ENCODE data around the gene NCAPH2. TPM values are rescaled to one million over a fixed set of nuclear protein-coding genes. Genes with fewer than 3 reads are reported as not detected.

NCAPH2 gene
- 42.4 TPM for total RNA-seq

DNA sequence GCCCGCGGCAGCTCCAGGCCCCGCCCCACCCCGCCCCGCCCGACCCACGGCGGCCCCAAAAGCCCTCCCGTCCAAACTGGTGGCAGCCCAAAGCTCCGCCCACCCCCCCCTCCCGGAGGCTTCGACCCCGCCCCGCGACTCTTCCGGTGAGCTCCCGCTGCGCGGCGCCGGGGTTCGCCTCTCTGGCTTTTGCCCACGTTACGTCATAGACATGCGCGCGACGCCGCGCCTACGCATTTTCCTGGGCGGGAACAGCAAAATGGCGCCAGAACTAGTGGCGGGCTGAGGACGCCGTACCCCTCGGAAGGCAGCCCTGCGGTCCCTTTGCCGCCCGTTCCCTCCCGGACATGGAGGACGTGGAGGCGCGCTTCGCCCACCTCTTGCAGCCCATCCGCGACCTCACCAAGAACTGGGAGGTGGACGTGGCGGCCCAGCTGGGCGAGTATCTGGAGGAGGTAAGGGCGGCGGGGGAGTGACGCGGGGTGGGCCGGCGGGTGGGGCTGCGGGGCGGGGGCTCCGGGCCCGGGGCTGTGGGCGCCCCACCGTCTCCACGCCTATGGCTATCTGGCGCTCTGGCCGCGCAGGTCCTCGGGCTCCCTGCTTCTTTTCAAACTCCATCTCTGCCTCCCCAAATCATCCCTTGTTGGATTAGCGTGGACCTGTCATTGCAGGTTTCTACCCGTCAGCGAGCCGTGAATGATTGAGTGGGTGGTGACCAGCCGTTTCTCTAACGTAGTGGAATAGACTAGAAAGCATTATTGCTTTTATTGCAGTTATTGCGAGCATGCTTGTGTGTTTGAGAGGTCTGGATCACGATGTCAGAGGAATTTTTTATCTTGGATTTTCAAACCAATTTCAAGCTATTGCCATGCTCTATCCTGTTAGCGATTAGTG, at the start of gene NCAPH2:
TSS of gene NCAPH2 (plus strand) at position 234 of the 894 bp plus-strand sequence. CDS start at position 348, 114 bp downstream.
- DNase-seq (ENCODE audit: low spot score in 2 of 2) (peak; percentile 100), FAIRE-seq (no peak)

DNA sequence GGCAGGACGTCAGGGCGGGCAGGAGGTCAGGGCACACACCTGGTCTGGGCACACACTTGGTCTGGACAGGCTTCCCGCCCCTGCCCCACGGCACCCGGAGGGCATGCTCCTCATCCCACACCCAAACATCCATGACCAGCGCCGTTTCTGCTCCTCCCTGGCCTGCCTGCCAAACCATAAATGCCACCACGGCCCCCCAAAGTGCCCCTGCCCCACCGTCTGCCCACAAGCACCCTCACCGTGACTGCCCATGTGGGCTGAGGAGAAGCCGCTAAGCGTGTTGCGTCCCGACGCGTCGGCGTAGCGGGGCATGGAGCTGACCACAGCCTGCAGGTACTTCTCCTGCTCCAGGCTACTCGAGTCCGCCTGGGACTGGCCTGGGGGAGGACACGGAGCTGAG, 49.0 kb upstream of the NCAPH2 start:
- FAIRE-seq = no peak
- DNase-seq (ENCODE audit: low spot score in 2 of 2) = no peak

DNA sequence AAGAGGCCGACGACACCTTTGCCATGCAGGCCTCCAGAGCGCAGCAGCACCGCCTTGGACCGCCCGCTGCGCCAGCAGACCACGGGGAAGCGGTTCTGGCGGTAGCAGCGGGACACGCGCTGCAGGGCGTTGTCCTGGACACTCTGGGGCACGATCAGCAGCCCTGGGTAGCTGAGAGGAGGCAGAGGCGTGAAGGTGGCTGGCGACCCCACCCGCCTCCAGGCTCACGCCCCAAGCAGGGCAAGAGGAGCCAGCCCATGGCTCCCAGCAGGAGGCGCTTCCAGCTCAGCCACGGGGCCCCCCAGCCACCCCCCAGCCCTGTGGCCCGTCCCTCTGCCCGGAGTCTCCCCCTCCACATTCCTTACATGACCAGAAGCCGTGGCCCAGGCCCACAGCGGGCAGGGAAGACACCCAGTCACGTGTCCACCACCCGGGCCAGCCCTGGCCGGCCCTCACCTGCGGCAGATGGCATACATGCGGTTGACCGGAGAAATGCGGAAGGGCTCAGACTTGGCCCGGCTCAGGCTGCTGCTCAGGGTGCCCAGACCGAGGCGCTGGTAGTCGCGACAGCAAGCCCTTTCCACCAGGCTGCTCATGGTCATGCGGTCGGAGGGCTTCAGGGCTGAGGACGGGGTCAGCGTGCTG, 48.4 kb upstream of the NCAPH2 start:
- FAIRE-seq = no peak
- DNase-seq (ENCODE audit: low spot score in 2 of 2) = no peak

DNA sequence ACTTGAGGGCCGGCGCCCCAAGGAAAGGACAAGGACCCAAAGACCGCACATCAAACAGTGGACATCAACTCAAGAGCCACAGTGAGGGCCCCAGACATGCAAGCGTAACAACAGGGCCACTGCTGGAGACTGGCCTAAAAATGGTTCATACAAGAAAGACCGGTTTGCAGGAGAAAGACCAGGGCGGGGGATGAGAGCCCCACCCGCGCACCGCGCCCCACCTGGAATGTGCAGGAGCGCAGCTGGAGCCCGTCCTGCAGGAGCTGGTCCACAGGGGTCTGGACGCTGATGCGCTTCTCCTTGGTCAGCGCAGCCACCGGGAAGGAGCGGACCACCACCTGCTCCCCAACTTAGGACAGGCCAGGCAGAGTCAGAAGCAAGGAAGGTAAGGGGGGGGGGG, 47.1 kb upstream of the NCAPH2 start:
- DNase-seq (ENCODE audit: low spot score in 2 of 2) (no peak), FAIRE-seq (no peak)

DNA sequence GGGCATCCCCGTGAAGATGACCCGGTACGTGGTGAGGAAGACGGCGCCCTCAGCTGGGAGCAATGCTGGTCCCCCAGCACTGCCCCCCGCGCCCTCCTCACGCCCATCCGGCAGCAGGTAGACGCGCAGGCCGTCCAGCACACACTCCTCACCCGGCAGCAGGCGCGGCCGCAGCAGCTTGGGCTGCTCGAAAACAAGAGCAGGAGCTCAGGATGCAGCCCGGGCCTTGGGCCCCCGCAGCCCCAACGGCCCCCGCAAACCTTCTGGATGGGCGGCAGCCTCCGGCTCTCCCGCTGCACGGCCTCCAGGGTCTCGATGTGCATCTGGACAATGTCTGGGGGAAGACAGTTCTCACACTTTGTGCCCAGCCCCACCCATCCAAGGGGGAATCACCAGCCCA, 46.5 kb upstream of the NCAPH2 start:
- no peak for DNase-seq (ENCODE audit: low spot score in 2 of 2)
- no peak for FAIRE-seq

DNA sequence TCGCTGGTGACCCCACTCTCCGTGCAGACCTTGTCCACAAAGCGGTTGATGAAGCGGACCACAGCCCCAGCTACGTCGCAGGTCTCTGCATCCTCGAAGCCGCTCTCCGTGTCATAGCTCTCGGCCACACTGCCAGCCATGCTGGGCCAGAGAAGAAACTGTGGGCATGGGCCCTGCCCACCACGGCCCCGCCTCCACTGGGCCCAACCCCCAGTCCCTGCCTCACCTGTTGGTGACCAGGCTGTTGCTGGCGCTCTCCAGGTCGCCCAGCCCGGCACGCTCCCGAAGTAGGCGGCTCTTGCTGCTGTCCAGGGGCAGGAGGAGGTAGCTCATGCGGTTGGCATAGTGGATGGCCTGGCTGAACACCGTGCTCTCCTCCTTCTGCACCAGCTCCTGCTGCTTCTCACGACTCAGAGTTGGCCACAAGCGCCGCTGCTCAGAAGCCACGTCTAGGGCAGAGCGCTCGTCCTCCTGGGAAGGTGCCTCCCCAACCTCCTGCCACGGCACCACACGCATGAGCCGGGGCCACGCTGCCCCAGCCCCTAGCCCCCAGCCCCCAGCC, 46.0 kb upstream of the NCAPH2 start:
- DNase-seq (ENCODE audit: low spot score in 2 of 2) = no peak
- FAIRE-seq = no peak

DNA sequence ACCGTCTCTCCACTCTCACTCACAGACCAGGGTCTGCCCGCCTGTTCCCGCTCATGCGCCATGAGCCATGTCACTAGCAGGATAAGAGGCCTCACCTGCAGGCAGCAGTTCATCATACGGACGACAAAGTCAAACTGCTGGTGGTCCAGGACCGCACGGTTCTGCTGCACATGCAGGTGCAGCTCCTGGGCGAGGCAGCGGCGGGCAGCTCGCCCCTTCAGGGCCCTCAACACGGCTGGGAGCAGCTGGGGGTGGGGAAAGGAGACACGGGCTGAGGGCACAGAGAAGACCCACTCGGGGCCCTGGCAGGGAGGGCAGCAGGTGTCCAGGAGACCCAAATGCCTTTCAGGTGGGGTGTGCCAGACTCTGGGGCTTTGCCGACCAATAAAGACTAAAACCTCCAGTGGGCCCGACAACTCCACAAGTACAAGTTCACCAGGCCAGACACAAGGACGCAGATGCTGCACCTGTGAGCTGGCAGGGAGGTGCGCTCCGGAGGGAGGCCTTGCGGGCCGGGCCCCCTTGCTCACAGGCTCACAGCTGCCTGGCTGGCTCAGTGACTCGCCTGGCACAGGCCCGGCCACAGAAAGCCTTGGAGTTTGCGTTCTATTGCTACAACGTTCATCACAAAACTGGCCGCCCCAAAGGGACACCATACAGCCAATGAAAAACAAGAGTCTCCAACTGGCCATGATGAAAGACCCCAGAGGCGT, 44.7 kb upstream of the NCAPH2 start:
- FAIRE-seq (no peak), DNase-seq (ENCODE audit: low spot score in 2 of 2) (no peak)

DNA sequence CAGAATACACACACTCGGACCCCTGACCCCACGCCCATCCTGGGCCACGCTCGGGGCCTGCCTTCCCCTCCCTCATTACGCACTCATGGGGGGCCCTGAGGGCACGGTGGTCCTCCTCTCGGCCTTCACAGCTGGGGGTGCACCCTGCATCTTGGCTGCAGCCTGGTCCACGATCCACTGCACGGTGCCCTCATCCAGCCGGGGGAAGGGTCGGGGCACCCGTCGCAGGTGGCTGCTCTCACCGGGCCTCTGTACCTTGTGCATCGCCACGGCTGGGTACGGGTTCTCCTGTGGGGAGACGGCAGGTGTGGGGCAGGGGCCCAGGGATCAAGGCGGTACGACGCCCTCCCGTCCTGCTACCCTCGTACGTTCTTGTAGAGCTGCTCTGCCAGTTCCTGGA, 43.6 kb upstream of the NCAPH2 start:
- no peak for DNase-seq (ENCODE audit: low spot score in 2 of 2)
- no peak for FAIRE-seq

DNA sequence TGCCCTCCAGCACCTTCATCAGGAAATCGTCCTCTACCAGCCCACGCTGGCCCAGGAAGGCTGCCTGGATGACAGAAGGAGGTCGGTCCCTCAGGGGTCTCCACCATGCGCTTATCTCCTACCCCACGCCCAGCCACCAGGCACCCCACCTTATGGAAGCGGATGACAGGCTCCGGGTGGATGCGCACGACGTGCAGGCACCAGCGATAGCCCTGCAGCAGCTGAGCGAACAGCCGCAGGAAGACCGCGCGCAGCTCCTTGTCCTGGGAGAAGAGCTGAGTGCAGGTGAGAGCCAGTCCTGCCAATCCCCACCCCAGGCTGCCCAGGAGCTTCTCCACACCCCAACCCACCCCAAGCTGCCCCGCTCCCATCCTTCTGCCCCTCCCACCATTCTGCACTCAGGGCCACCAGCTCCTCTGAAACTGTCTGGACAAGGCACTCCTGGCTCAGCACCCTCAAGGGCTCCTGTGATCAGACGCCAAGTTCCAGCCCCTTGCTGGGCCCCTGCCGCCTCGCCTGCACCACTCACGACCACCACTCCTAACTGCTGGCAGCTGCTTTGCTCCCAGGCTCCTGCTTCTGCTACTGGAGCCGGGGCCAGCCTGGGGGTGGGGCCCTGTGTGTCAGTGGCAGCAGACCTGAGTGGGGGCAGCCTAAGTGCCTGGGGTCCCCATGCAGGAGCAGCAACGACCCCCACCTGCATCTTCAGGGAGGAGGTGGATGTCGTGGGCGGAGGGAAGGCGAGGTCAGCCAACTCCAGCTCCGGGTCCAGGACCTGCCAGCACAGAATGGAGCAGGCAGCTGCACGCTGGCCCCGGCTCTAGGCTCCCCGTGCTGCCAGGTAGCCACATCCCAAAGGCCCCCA, 42.7 kb upstream of the NCAPH2 start:
- FAIRE-seq (no peak), DNase-seq (ENCODE audit: low spot score in 2 of 2) (no peak)

DNA sequence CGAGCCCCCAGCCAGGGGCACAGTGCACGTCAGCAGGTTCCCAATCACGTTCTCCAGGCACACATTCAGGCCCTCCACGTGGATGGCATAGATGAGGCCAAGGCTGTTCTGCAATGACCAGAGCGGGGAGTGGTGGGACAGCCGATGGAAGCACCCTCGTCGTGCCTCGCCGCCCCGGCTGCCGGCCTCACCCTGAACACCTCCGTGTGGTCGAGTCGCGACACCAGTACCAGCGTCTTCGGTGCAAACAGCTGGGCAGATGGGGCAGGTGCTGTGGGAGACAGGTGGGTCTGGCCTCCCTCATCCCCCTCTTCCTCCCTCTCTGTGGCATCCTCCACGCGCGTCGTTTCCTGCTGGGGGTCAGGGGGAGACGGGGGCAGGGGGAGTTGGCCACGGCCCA, 40.7 kb upstream of the NCAPH2 start:
- DNase-seq (ENCODE audit: low spot score in 2 of 2) (no peak), FAIRE-seq (no peak)

DNA sequence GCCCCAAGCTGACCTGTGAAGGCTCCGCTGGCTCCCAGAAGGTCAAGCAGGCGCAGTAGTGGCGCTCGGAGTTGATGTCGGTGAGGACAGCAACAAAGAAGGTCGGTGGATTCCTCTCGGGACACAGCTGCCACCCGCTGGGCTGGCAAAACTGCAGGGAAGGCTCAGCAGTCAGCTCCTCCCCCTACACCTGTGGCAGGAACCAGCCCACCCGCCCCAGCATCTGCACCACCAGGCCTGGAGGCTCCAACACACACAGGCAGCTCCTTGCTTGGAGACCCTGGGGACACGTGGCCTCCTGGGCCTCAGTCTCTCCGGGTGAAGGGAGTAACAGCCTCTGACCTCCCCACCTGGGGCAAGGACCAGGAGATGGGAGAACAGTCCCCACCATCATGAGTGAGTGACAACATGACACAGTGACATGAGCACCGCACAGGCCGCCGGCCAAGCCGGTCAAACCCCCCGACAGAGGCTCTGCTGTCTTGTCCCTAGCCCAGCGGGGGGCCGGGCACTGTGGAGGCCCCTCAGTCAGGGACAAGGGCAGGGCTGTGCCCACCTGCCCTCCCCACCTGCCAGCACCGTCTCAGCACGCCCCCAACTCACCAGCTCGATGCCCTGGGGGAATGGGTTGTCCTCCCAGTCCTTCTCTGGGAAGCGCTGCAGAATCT, 40.1 kb upstream of the NCAPH2 start:
- DNase-seq (ENCODE audit: low spot score in 2 of 2) (no peak), FAIRE-seq (no peak)

DNA sequence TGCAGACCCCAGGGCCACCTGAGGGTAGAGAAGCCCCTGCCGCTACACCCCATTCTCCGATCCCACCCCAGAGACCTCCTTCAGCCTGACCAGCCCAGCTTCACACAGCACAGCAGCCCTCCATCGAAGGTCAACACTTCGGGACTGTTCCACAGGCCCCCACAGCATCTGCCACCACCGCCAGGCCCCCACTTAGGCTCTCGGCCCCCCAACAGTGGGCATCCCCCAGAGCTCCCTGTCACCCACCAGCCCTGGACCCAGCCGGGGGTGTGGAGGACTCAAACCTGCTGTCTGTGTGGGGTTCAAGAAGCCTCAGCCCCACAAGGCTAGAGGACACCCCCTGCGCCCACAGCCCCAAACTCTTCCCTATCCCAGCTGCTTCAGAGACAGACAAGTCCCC, 39.4 kb upstream of the NCAPH2 start:
- DNase-seq (ENCODE audit: low spot score in 2 of 2) (no peak), FAIRE-seq (no peak)

DNA sequence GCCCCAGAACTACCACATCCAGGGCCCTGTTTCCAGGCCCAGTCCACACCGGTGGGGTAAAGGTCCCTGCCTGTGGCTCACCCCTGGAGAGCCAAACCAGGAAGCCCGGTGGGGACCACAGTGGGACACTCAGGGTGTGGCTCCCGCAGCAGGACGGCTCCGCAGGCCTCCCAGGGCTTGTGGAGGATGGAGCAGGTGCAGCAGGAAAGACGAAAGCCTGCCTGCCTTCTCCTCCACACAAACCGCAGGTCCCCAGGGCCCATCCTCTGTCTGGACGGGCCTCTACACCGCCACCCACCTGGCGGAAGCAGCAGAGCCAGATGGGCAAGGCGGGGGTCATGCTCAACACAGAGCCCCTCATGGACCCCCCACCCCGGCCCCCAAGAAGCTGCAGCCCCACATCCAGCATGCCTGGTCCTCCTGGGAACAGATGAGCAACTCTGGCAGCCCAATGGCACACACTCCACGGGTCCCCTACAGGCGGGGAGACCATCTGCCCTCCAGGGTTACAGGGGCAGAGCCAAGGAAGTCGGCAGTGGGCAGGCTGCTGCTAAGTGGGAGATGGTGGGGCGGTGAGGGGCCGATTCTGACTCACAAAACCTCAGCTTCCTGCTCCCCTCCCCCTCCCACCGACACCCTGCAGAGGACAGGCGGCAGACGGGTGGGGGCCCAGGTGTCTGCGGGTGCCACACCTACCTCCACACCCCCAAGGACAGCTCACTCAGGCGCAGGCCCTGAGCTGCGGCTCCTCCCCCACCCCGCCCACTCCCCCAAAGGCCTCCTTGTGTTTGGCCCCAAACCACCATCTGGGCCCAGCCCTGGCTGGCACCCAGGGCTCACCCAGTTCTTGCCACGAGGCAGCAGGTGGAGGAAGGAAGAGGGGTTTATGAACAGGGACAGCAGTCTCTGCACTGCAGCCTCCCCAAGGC, 38.4 kb upstream of the NCAPH2 start:
- FAIRE-seq (no peak), DNase-seq (ENCODE audit: low spot score in 2 of 2) (peak in 1 of 2 donors; percentile 60)

DNA sequence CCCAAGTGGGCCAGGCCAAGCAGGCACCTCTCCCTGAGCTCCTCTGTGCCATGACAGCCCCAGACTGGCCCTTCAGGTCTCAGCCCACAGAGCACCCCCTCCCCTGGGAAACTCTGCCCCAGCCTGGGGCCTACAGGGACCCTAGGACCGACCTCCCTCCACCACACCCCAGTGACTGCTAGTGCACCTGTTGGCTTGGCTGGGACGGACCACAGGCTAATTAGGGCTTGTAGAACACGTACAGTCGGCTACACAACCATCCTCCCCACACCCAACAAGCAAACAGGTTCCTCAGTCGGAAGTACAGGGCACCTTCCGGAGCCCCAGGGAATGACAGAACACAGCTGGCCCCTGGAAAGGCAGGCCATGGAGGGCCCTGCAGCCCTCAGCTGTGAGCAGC, 37.5 kb upstream of the NCAPH2 start:
- FAIRE-seq = no peak

DNA sequence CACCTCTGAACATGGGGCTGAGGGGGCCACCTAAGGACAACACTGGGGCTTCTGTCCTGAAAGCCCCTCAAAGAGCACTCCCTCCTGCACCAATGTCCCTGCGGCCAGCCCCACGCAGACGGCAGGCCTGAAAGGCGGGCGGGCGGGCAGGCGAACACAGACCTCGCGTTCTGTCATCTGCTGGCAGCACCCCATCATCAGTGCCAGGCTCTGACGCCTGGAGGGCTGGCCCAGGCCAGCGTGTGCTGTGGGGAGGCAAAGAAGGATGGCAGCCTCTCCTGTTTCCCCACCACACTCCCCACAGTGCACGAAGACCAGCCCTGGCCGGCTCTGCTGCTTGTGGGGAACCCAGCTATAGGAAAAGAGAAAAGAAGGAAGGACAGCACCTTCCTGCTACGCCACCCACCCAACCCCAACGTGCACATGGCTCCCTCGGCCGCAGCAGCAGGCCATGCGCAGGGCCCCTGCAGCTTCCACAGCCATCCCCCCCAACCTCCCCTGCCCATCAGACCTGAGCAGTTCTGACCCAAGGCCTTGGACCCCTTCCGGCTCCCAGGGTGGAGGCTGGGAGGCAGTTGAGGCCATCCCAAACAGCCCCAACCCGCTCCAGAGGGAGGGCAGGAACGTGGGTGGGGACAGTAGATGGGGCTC, 36.7 kb upstream of the NCAPH2 start:
- FAIRE-seq = no peak

More for the DNA sequence above, 37.5 kb upstream of the NCAPH2 start:
- no peak for DNase-seq (ENCODE audit: low spot score in 2 of 2)

DNA sequence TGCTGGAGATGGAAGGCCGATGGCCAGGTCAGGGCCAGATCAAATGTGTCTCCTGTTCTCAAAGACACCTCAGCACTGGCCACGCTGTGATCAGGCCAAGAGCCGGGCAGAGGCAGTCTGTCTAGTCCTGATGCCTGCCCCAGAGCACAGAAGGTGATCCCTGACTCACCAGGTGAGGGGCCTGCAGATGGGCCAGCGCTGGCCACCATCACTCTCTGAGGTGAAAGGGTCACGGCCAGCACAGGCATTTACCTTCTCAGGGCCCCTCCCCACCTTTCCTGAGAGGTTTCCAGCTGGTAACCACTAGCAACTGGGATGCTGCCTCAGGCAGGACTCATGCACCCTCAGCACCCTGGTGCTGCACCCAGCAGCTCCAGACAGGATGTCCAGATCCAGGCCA, 36.1 kb upstream of the NCAPH2 start:
- FAIRE-seq (no peak), DNase-seq (ENCODE audit: low spot score in 2 of 2) (no peak)

More for the DNA sequence above, 36.7 kb upstream of the NCAPH2 start:
- peak; percentile 70 to 79 for DNase-seq (ENCODE audit: low spot score in 2 of 2)

DNA sequence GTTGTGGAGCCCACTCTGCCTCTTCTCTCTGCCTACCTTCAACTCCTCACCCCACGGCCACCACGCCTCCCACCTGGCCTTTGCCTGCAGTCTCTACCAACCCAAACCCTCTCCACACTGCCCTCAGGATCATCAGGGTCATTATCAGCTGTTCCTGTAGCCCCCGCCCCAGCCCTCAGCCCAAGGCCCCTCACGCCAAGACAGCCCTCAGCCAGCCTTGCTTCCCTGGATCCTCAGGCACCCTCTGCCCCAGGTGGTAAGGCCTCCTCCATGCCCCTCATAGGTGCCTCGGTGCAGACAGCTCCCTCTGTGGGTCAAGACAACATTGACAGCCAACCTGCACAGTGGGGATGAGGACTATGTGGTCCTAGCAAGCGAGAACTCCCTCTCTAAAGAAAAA, 34.9 kb upstream of the NCAPH2 start:
- DNase-seq (ENCODE audit: low spot score in 2 of 2) (no peak), FAIRE-seq (no peak)
